ENCODE data around the gene PKIB.

DNA sequence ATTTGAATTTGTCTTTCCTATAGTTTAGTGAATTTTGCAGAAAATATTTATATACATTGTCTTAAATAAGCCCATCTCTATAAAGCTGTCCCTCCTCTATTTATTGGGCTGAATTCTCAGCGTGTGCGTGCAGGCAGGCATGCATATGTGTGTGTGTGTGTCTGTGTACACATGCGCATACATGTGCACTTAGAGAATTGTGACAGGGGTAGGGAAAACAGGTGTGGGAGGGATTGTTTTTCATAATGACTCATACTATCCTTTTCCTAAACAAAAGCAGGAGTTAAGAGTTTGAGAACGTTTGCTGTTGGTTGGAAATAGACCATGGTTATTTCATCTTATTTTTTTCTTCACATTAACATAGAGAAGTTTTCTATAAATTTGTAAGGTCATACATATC is 126.0 kb downstream of the PKIB start:
- no peak for TF ChIP-seq CEBPB (IDR thresholded peaks at IDR 0.05)
- TF ChIP-seq CTCF (IDR thresholded peaks at IDR 0.05), result no peak
- TF ChIP-seq, protein P1, sequence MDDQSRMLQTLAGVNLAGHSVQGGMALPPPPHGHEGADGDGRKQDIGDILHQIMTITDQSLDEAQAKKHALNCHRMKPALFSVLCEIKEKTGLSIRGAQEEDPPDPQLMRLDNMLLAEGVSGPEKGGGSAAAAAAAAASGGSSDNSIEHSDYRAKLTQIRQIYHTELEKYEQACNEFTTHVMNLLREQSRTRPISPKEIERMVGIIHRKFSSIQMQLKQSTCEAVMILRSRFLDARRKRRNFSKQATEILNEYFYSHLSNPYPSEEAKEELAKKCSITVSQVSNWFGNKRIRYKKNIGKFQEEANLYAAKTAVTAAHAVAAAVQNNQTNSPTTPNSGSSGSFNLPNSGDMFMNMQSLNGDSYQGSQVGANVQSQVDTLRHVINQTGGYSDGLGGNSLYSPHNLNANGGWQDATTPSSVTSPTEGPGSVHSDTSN (IDR thresholded peaks at IDR 0.05), result no peak
- TF ChIP-seq, protein P2, sequence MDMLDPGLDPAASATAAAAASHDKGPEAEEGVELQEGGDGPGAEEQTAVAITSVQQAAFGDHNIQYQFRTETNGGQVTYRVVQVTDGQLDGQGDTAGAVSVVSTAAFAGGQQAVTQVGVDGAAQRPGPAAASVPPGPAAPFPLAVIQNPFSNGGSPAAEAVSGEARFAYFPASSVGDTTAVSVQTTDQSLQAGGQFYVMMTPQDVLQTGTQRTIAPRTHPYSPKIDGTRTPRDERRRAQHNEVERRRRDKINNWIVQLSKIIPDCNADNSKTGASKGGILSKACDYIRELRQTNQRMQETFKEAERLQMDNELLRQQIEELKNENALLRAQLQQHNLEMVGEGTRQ (IDR thresholded peaks at IDR 0.05), result no peak
- TF ChIP-seq EHF (CRISPR knock-in tag; IDR thresholded peaks at IDR 0.05), result no peak
- TF ChIP-seq EP300 (IDR thresholded peaks at IDR 0.05), result no peak
- no peak for TF ChIP-seq POLR2AphosphoS2 (conservative IDR thresholded peaks at IDR 0.05; ENCODE audit: low read length)
- no peak for TF ChIP-seq MAFK (IDR thresholded peaks at IDR 0.05; ENCODE audit: partially characterized antibody)
- no peak for TF ChIP-seq KDM5A (IDR thresholded peaks at IDR 0.05)
- no peak for TF ChIP-seq NPAS2 (CRISPR knock-in tag; IDR thresholded peaks at IDR 0.05; ENCODE audit: borderline replicate concordance)

All from A549 (cell line).